ENCODE measurements around the gene PPP2R5C.

DNA sequence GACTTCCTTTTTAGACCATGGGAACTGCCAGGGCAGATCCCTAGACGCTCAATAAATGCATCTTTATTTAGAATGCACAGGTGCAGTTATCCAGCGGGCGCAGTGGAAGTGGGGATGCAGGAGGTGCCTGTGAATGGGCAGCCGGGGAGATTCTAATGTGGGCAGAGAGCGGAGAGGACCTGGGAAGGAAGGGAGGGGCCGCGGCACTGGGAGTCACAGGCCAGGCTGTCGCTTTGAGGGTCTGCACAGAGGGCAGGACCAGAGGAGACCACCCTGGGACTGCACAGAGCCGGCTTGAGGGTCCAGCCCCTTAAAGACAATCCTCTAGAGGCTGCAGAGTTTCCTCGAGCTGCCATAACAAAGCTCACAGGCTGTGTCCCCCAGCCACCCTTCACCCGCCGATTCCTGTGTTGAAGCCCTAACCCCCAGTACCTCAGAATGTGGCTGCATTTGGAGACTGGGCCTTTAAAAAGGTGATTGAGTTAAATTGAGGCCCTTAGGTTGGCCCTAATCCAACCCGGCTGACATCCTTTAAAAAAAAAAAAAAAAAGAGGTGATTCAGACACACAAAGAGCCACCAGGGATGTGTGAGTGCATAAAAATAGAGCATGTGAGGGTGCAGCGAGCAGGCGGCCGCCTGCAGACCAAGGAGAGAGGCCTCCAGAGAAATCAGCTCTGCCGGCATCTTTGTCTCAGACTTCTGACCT, 44.4 kb upstream of the PPP2R5C start:
- TF ChIP-seq, protein P1, sequence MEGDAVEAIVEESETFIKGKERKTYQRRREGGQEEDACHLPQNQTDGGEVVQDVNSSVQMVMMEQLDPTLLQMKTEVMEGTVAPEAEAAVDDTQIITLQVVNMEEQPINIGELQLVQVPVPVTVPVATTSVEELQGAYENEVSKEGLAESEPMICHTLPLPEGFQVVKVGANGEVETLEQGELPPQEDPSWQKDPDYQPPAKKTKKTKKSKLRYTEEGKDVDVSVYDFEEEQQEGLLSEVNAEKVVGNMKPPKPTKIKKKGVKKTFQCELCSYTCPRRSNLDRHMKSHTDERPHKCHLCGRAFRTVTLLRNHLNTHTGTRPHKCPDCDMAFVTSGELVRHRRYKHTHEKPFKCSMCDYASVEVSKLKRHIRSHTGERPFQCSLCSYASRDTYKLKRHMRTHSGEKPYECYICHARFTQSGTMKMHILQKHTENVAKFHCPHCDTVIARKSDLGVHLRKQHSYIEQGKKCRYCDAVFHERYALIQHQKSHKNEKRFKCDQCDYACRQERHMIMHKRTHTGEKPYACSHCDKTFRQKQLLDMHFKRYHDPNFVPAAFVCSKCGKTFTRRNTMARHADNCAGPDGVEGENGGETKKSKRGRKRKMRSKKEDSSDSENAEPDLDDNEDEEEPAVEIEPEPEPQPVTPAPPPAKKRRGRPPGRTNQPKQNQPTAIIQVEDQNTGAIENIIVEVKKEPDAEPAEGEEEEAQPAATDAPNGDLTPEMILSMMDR (tag by site-specific recombination; IDR thresholded peaks at IDR 0.05) = no peak
- no peak for TF ChIP-seq SETDB1 (IDR thresholded peaks at IDR 0.05; ENCODE audit: insufficient read length, low read length)
- no peak for TF ChIP-seq GLI2 (tag by site-specific recombination; IDR thresholded peaks at IDR 0.05; ENCODE audit: borderline replicate concordance, low read depth)
- TF ChIP-seq, protein P2, sequence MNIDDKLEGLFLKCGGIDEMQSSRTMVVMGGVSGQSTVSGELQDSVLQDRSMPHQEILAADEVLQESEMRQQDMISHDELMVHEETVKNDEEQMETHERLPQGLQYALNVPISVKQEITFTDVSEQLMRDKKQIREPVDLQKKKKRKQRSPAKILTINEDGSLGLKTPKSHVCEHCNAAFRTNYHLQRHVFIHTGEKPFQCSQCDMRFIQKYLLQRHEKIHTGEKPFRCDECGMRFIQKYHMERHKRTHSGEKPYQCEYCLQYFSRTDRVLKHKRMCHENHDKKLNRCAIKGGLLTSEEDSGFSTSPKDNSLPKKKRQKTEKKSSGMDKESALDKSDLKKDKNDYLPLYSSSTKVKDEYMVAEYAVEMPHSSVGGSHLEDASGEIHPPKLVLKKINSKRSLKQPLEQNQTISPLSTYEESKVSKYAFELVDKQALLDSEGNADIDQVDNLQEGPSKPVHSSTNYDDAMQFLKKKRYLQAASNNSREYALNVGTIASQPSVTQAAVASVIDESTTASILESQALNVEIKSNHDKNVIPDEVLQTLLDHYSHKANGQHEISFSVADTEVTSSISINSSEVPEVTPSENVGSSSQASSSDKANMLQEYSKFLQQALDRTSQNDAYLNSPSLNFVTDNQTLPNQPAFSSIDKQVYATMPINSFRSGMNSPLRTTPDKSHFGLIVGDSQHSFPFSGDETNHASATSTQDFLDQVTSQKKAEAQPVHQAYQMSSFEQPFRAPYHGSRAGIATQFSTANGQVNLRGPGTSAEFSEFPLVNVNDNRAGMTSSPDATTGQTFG (tag by site-specific recombination; IDR thresholded peaks at IDR 0.05; ENCODE audit: borderline replicate concordance) = no peak
- no peak for TF ChIP-seq ZNF664 (tag by site-specific recombination; IDR thresholded peaks at IDR 0.05)
- TF ChIP-seq ZSCAN16 (tag by site-specific recombination; IDR thresholded peaks at IDR 0.05) = no peak
- no peak for TF ChIP-seq ZNF274 (IDR thresholded peaks at IDR 0.05; ENCODE audit: low read length)
- no peak for TF ChIP-seq ZNF274 (tag by site-specific recombination; IDR thresholded peaks at IDR 0.05; ENCODE audit: borderline replicate concordance)
- no peak for TF ChIP-seq ZNF146 (tag by site-specific recombination; IDR thresholded peaks at IDR 0.05)
- TF ChIP-seq ZNF571 (tag by site-specific recombination; IDR thresholded peaks at IDR 0.05) = no peak
- no peak for TF ChIP-seq ZNF311 (tag by site-specific recombination; IDR thresholded peaks at IDR 0.05; ENCODE audit: borderline replicate concordance)
- no peak for TF ChIP-seq ZBTB1 (tag by site-specific recombination; IDR thresholded peaks at IDR 0.05)
- TF ChIP-seq, protein P3, sequence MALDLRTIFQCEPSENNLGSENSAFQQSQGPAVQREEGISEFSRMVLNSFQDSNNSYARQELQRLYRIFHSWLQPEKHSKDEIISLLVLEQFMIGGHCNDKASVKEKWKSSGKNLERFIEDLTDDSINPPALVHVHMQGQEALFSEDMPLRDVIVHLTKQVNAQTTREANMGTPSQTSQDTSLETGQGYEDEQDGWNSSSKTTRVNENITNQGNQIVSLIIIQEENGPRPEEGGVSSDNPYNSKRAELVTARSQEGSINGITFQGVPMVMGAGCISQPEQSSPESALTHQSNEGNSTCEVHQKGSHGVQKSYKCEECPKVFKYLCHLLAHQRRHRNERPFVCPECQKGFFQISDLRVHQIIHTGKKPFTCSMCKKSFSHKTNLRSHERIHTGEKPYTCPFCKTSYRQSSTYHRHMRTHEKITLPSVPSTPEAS (tag by site-specific recombination; IDR thresholded peaks at IDR 0.05) = no peak

Data from HEK293 (cell line).